Measurements from ENCODE around the gene TENM3.

Gene TENM3

DNA sequence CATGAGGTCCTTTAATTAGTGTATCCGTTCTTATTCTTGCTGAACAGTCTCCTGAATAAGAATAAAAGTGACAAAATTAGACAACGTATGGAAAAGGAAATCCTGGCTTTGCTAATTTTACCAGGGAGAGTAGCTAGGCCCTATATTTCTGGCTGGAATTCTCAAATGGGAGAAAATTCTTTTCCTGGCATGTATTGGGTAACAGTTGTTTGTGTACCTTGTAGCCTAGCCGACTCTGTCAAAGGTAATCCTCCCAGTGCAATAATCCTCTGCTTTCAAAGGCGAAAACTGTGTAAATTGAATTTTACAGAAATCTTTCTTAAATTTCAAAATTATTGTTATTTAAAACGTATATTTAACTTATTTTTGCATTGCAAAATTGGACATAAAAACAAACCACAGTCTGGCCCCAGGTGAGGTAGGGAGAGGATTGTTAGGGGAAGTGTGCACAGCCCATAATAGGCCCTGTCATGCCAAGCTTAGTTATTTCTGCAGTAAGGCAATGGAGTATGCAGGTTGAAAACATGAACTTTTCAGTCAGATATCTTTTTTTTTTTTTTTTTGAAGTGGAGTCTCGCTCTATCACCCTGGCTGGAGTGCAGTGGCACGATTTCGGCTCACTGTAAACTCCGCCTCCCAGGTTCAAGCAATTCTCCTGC is 18.9 kb upstream of the TENM3 start:
- Histone ChIP-seq H4K20me1 (ENCODE audit: insufficient read depth, low read length) (no peaks in the 10 kb centered on the region), H3K4me1 (ENCODE audit: insufficient read depth, low read length) (no peaks in the 10 kb centered on the region)

GRCh38 chr4:182225257-182225852 is 17.8 kb upstream of the TENM3 start:
- H3K27me3 ChIP-seq (ENCODE audit: insufficient read depth, low read length, poor library complexity) = no peaks in the 10 kb centered on the region
- no peak overlapping the region for H2AFZ ChIP-seq (ENCODE audit: low read depth, low read length)
- H4K20me1 ChIP-seq (ENCODE audit: insufficient read depth, low read length) = no peaks in the 10 kb centered on the region
- TF ChIP-seq CTCF (IDR thresholded peaks at IDR 0.05; ENCODE audit: borderline replicate concordance, extremely low read depth, low read length, poor library complexity, severe bottlenecking) (no peak), EZH2 (IDR thresholded peaks at IDR 0.05; ENCODE audit: borderline replicate concordance, low read depth, low read length, severe bottlenecking) (no peak)
- no peak overlapping the region for H3K27ac ChIP-seq (ENCODE audit: low read length)
- DNase-seq (no peak), ATAC-seq (ENCODE audit: insufficient read depth, low read depth) (no peak)
- no peaks in the 10 kb centered on the region for H3K79me2 ChIP-seq (ENCODE audit: insufficient read depth, low read length)
- no peaks in the 10 kb centered on the region for H3K9me3 ChIP-seq (ENCODE audit: insufficient read depth, low read length, severe bottlenecking)
- no peaks in the 10 kb centered on the region for H3K36me3 ChIP-seq (ENCODE audit: insufficient read depth, low read length)
- H3K9ac ChIP-seq (ENCODE audit: low read depth, low read length) = no peak overlapping the region
- H3K4me1 ChIP-seq (ENCODE audit: insufficient read depth, low read length) = no peaks in the 10 kb centered on the region
- H3K4me2 ChIP-seq (ENCODE audit: insufficient read depth, low read length) = no peak overlapping the region
- H3K4me3 ChIP-seq (ENCODE audit: low read depth in 1 of 2, low read length in 2 of 2) = no peak overlapping the region

More for the DNA sequence above, 18.9 kb upstream of the TENM3 start:
- DNase-seq = no peak
- H3K4me2 ChIP-seq (ENCODE audit: insufficient read depth, low read length) = no peak overlapping the region
- no peak overlapping the region for H3K4me3 ChIP-seq (ENCODE audit: low read depth in 1 of 2, low read length in 2 of 2)
- no peak for ATAC-seq (ENCODE audit: insufficient read depth, low read depth)
- TF ChIP-seq CTCF (IDR thresholded peaks at IDR 0.05; ENCODE audit: borderline replicate concordance, extremely low read depth, low read length, poor library complexity, severe bottlenecking) = no peak
- TF ChIP-seq EZH2 (IDR thresholded peaks at IDR 0.05; ENCODE audit: borderline replicate concordance, low read depth, low read length, severe bottlenecking) = no peak
- H3K9ac ChIP-seq (ENCODE audit: low read depth, low read length) = no peak overlapping the region
- H3K27ac ChIP-seq (ENCODE audit: low read length) = no peak overlapping the region
- H3K27me3 ChIP-seq (ENCODE audit: insufficient read depth, low read length, poor library complexity) = no peaks in the 10 kb centered on the region
- no peaks in the 10 kb centered on the region for H3K36me3 ChIP-seq (ENCODE audit: insufficient read depth, low read length)
- H3K9me3 ChIP-seq (ENCODE audit: insufficient read depth, low read length, severe bottlenecking) = no peaks in the 10 kb centered on the region
- no peaks in the 10 kb centered on the region for H3K79me2 ChIP-seq (ENCODE audit: insufficient read depth, low read length)
- no peak overlapping the region for H2AFZ ChIP-seq (ENCODE audit: low read depth, low read length)

GRCh38 chr4:182227611-182228010 is 15.6 kb upstream of the TENM3 start:
- ATAC-seq (ENCODE audit: insufficient read depth, low read depth) = no peak
- no peak overlapping the region for H3K4me3 ChIP-seq (ENCODE audit: low read depth in 1 of 2, low read length in 2 of 2)
- peaks cover 5% of the 10 kb centered on the region for H3K9me3 ChIP-seq (ENCODE audit: insufficient read depth, low read length, severe bottlenecking)
- H3K36me3 ChIP-seq (ENCODE audit: insufficient read depth, low read length) = no peaks in the 10 kb centered on the region
- no peaks in the 10 kb centered on the region for H3K27me3 ChIP-seq (ENCODE audit: insufficient read depth, low read length, poor library complexity)
- no peak for TF ChIP-seq EZH2 (IDR thresholded peaks at IDR 0.05; ENCODE audit: borderline replicate concordance, low read depth, low read length, severe bottlenecking)
- H3K4me1 ChIP-seq (ENCODE audit: insufficient read depth, low read length) = no peaks in the 10 kb centered on the region
- no peak overlapping the region for H3K9ac ChIP-seq (ENCODE audit: low read depth, low read length)
- H4K20me1 ChIP-seq (ENCODE audit: insufficient read depth, low read length) = no peaks in the 10 kb centered on the region
- H3K79me2 ChIP-seq (ENCODE audit: insufficient read depth, low read length) = no peaks in the 10 kb centered on the region
- no peak overlapping the region for H2AFZ ChIP-seq (ENCODE audit: low read depth, low read length)
- no peak overlapping the region for H3K4me2 ChIP-seq (ENCODE audit: insufficient read depth, low read length)
- DNase-seq = no peak
- no peak overlapping the region for H3K27ac ChIP-seq (ENCODE audit: low read length)

DNA sequence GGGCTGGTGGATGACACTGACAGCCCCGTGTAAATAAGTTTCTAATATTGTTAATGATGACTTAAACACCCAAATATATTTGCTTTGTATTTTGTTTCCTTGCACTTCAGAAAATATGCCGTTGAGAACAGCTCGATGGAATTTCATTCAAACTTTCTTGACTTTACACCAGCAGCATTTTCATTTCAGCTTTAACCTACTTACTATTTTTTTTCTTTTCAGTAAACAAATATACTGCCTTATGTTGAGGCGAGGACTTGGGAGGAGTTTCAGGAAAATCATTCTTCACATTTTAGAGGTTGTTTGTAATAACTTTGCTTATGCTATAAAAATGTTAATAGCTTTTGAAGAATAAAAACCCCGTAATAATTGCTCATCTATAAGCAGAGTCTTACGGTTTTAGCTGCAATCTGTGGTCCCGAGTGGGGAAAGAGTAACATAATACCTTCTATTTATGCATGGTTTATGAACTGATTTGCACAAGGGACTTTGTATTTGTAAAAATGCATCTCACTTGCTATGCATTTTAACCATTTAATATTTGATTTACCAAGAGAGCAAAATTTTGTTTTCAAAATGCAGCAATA is 14.1 kb upstream of the TENM3 start:
- Histone ChIP-seq H3K9me3 (ENCODE audit: insufficient read depth, low read length, severe bottlenecking) (peaks cover 6% of the 10 kb centered on the region), H3K4me1 (ENCODE audit: insufficient read depth, low read length) (no peaks in the 10 kb centered on the region), H3K27me3 (ENCODE audit: insufficient read depth, low read length, poor library complexity) (no peaks in the 10 kb centered on the region), H2AFZ (ENCODE audit: low read depth, low read length) (no peak overlapping the region), H3K79me2 (ENCODE audit: insufficient read depth, low read length) (no peaks in the 10 kb centered on the region), H3K27ac (ENCODE audit: low read length) (no peak overlapping the region), H3K4me3 (ENCODE audit: low read depth in 1 of 2, low read length in 2 of 2) (no peak overlapping the region), H3K4me2 (ENCODE audit: insufficient read depth, low read length) (no peak overlapping the region), H4K20me1 (ENCODE audit: insufficient read depth, low read length) (no peaks in the 10 kb centered on the region), H3K9ac (ENCODE audit: low read depth, low read length) (no peak overlapping the region), H3K36me3 (ENCODE audit: insufficient read depth, low read length) (no peaks in the 10 kb centered on the region)
- TF ChIP-seq EZH2 (IDR thresholded peaks at IDR 0.05; ENCODE audit: borderline replicate concordance, low read depth, low read length, severe bottlenecking) (no peak), CTCF (IDR thresholded peaks at IDR 0.05; ENCODE audit: borderline replicate concordance, extremely low read depth, low read length, poor library complexity, severe bottlenecking) (no peak)
- ATAC-seq (ENCODE audit: insufficient read depth, low read depth) (no peak), DNase-seq (no peak)
